Epithelial cell of proximal tubule (primary cell): ENCODE results near the gene PHPT1. TPM values are rescaled to one million over a fixed set of nuclear protein-coding genes. Genes with fewer than 3 reads are reported as not detected.

Source experiments
- DNase-seq: peaks from one replicate; pipeline ENCODE4 v3.0.0-alpha.2; 2011; ENCODE audit warnings: low read depth
- H3K4me3 ChIP-seq: 2 replicates; pipeline ENCODE4 v1.5.1; 2011; ENCODE audit warnings: low read depth, mild to moderate bottlenecking, low read length
- CTCF ChIP-seq: conservative IDR thresholded peaks from 2 replicates; pipeline ENCODE4 v1.5.1; 2012; ENCODE audit warnings: low read depth, mild to moderate bottlenecking, low read length
- total RNA-seq: library from RNA; depleted of rRNA; stranded (reverse); fragments of >200 nt; gene quantifications from 2 replicates; pipeline ENCODE4 v1.2.3, GENCODE V29; 2015

The PHPT1 gene
- total RNA-seq, 1 donor from 2014 or later: 114 TPM

- TF ChIP-seq CTCF: no peak
- no peak overlapping the region for H3K4me3 ChIP-seq
- DNase-seq: no peak
These were observed 5.1 kb downstream of the PHPT1 start for GRCh38 chr9:136854113-136854841.

- DNase-seq: no peak
- H3K4me3 ChIP-seq: no peak overlapping the region
- TF ChIP-seq CTCF: no peak
These were observed 5.7 kb downstream of the PHPT1 start for GRCh38 chr9:136854842-136855460.

- H3K4me3 ChIP-seq: no peak overlapping the region
- TF ChIP-seq CTCF: no peak
- DNase-seq: no peak
These were observed 6.4 kb downstream of the PHPT1 start for GRCh38 chr9:136855461-136856078.

- TF ChIP-seq CTCF: no peak
- no peak overlapping the region for H3K4me3 ChIP-seq
- DNase-seq: no peak
These were observed 6.9 kb downstream of the PHPT1 start for GRCh38 chr9:136856079-136856476.

- DNase-seq: no peak
- no peak overlapping the region for H3K4me3 ChIP-seq
- TF ChIP-seq CTCF: no peak
These were observed 7.4 kb downstream of the PHPT1 start for GRCh38 chr9:136856541-136857141.

GRCh38 chr9:136857166-136857565, 8.0 kb downstream of the PHPT1 start:
- no peak for TF ChIP-seq CTCF
- no peak overlapping the region for H3K4me3 ChIP-seq
- no peak for DNase-seq
